ENCODE results near the gene SSU72. TPM values are rescaled to one million over a fixed set of nuclear protein-coding genes. Genes with fewer than 3 reads are reported as not detected.

Gene SSU72
- total and polyA plus RNA-seq, 4 donors: 35.4 to 57.4 (median 44.3) TPM

DNA sequence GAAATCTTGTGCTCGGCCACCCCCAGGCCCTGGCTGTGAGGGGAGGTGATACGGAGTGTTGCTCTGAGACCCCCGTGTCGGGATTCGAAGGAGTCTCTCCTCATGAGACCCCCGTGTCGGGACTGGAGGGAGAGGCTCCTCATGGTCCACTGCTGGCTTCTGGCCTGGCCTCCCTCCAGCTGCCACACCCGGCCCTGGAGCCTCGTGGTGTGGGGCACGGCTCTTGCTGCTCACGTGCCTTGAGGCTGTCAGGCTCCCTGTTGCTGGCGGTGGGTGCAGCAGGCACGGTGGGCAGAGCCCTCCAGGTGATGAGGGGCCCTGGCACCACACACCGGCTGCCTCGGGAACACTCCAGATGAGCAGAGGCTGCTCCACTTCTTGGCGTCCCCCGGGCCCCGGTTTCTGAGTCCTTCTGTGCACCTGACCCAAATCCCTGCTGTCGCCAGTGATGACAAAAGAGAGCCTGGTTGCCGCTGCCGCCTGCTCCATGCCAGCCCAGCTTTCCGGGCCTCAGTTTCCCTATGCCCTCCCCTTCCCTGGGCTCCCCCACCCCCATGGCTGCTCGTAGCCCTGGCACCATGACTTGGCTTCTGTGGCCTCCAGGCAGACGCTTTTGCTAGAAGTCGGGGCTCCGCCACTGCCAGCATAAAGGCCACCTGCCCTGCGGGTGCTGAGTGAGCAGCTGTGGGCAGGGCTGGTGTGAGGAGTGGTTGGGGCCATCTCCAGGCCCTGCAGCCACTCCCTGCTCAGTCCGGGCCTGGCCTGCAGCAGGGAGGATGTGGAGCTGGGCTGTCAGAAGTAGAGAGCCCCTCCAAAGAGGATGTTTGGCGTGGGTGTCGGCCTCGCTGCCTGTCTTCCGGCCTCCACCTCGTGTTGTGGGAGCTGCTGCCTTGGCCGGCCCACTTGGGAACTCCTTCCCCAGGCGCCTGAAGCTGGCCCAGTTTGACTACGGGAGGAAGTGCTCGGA, 46.1 kb downstream of the SSU72 start:
- no peak for DNase-seq (ENCODE audit: low spot score)
- Histone ChIP-seq H3K9ac (ENCODE audit: low read depth in 1 of 2, low read length in 2 of 2) (no peak overlapping the region), H3K4me3 (ENCODE audit: low read depth in 1 of 3, low read length in 3 of 3) (no peak overlapping the region), H3K9me3 (ENCODE audit: control insufficient read depth in 4 of 4, low read length in 3 of 4) (peaks cover 0 to 2% (median 0%) of the 10 kb centered on the region in 4 donors), H3K27ac (ENCODE audit: low read depth in 1 of 2, low read length in 2 of 2) (no peak overlapping the region), H3K36me3 (ENCODE audit: control insufficient read depth in 4 of 4, insufficient read depth in 3 of 4, low read depth in 1 of 4, low read length in 3 of 4) (peaks cover 0 to 22% (median 6%) of the 10 kb centered on the region in 4 donors), H3K4me1 (ENCODE audit: control insufficient read depth in 4 of 4, insufficient read depth in 4 of 4, low read length in 3 of 4) (peaks cover 0 to 5% (median 3%) of the 10 kb centered on the region in 4 donors), H3K27me3 (ENCODE audit: control insufficient read depth in 4 of 4, insufficient read depth in 4 of 4, low read length in 3 of 4) (no peaks in the 10 kb centered on the region)
- 96% methylated on average over 37 of the region's 37 CpGs for WGBS
- no peak for TF ChIP-seq JUND (IDR thresholded peaks at IDR 0.05)
- no peak for TF ChIP-seq REST (IDR thresholded peaks at IDR 0.05)
- TF ChIP-seq FOXA2 (IDR thresholded peaks at IDR 0.05): no peak
- no peak for TF ChIP-seq TAF1 (conservative IDR thresholded peaks at IDR 0.05)

- no peak overlapping the region for H3K9ac ChIP-seq (ENCODE audit: low read depth in 1 of 2, low read length in 2 of 2)
- no peak for DNase-seq (ENCODE audit: low spot score)
- peaks cover 0 to 2% (median 0%) of the 10 kb centered on the region in 4 donors for H3K9me3 ChIP-seq (ENCODE audit: control insufficient read depth in 4 of 4, low read length in 3 of 4)
- peaks cover 0 to 22% (median 9%) of the 10 kb centered on the region in 4 donors for H3K36me3 ChIP-seq (ENCODE audit: control insufficient read depth in 4 of 4, insufficient read depth in 3 of 4, low read depth in 1 of 4, low read length in 3 of 4)
- 96% methylated on average over 31 of the region's 31 CpGs for WGBS
- H3K4me1 ChIP-seq (ENCODE audit: control insufficient read depth in 4 of 4, insufficient read depth in 4 of 4, low read length in 3 of 4): peaks cover 0 to 5% (median 3%) of the 10 kb centered on the region in 4 donors
- H3K27ac ChIP-seq (ENCODE audit: low read depth in 1 of 2, low read length in 2 of 2): no peak overlapping the region
- no peak for TF ChIP-seq TAF1 (conservative IDR thresholded peaks at IDR 0.05)
- TF ChIP-seq HNF4G (IDR thresholded peaks at IDR 0.05): no peak
- TF ChIP-seq GABPA (IDR thresholded peaks at IDR 0.05 in 1 of 2, conservative IDR thresholded peaks at IDR 0.05 in 1 of 2): no peak
- no peak for TF ChIP-seq SP1 (IDR thresholded peaks at IDR 0.05)
- no peak for TF ChIP-seq EGR1 (IDR thresholded peaks at IDR 0.05; ENCODE audit: low read depth in 2 of 2)
- no peak for TF ChIP-seq HNF4A (conservative IDR thresholded peaks at IDR 0.05)
- TF ChIP-seq CTCF (IDR thresholded peaks at IDR 0.05; ENCODE audit: low read depth, low read length, missing input control): no peak
- TF ChIP-seq, protein P1, sequence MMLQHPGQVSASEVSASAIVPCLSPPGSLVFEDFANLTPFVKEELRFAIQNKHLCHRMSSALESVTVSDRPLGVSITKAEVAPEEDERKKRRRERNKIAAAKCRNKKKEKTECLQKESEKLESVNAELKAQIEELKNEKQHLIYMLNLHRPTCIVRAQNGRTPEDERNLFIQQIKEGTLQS (IDR thresholded peaks at IDR 0.05): no peak
- TF ChIP-seq JUND (IDR thresholded peaks at IDR 0.05): no peak
- no peak for TF ChIP-seq FOXA1 (IDR thresholded peaks at IDR 0.05)
- TF ChIP-seq YY1 (IDR thresholded peaks at IDR 0.05): no peak
- no peak for TF ChIP-seq REST (IDR thresholded peaks at IDR 0.05)
- no peak for TF ChIP-seq RAD21 (IDR thresholded peaks at IDR 0.05)
- no peak for TF ChIP-seq NR2F2 (IDR thresholded peaks at IDR 0.05)
- TF ChIP-seq, protein P2, sequence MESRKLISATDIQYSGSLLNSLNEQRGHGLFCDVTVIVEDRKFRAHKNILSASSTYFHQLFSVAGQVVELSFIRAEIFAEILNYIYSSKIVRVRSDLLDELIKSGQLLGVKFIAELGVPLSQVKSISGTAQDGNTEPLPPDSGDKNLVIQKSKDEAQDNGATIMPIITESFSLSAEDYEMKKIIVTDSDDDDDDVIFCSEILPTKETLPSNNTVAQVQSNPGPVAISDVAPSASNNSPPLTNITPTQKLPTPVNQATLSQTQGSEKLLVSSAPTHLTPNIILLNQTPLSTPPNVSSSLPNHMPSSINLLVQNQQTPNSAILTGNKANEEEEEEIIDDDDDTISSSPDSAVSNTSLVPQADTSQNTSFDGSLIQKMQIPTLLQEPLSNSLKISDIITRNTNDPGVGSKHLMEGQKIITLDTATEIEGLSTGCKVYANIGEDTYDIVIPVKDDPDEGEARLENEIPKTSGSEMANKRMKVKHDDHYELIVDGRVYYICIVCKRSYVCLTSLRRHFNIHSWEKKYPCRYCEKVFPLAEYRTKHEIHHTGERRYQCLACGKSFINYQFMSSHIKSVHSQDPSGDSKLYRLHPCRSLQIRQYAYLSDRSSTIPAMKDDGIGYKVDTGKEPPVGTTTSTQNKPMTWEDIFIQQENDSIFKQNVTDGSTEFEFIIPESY (IDR thresholded peaks at IDR 0.05): no peak
- no peak for TF ChIP-seq RXRA (IDR thresholded peaks at IDR 0.05)
- no peak for TF ChIP-seq FOXA2 (IDR thresholded peaks at IDR 0.05)
- TF ChIP-seq, protein P3, sequence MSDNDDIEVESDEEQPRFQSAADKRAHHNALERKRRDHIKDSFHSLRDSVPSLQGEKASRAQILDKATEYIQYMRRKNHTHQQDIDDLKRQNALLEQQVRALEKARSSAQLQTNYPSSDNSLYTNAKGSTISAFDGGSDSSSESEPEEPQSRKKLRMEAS (IDR thresholded peaks at IDR 0.05): no peak
- H3K27me3 ChIP-seq (ENCODE audit: control insufficient read depth in 4 of 4, insufficient read depth in 4 of 4, low read length in 3 of 4): no peaks in the 10 kb centered on the region
- H3K4me3 ChIP-seq (ENCODE audit: low read depth in 1 of 3, low read length in 3 of 3): no peak overlapping the region
Observed at GRCh38 chr1:1527092-1527816, 47.4 kb downstream of the SSU72 start.

All from liver (tissue), 9 donors.